GM18867 (cell line): ENCODE measurements around the gene GALNT9.

ENCODE experiments used
- ATAC-seq: cut with Tn5 transposase; IDR thresholded peaks from one replicate; pipeline ENCODE4 v1.9.1; 2021; ENCODE audit warnings: mild to moderate bottlenecking, moderate library complexity; ENCODE audit not compliant: unreplicated experiment

GALNT9 gene

DNA sequence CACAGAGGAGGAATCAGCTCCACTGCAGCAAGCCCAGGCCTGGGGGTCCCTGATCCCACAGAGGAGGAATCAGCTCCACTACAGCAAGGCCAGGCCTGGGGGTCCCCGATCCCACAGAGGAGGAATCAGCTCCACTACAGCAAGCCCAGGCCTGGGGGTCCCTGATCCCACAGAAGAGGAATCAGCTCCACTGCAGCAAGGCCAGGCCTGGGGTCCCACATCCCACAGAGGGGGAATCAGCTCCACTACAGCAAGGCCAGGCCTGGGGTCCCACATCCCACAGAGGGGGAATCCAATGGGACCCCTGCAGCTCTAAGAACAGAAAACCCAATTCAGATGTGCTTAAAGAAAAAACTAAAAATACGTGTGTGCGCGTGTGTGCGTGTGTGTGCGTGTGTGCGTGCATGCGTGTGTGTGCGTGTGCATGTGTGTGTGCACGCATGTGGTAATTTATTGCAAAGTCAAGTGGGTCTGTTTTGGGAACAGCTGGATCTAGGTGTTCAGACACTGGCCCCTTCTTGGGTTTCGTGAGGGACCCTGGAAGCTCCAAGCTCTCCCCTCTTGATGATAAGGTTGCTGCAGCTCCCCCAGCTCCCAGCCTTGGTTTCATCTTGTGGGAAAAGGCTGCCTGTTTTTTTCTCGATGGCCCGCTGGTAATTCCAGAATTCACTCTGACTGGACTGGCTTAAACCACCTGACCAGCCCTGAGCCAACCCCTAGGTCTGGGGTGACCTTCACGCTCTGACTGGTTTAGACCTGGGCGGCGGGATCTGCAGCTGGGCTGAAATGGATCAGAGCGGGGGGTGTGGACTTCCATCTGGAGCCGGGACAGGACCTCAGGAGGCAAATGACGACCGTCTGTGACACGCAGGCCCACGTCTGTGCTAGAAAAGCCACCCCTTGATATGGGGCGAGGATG lies 47.1 kb downstream of the GALNT9 start:
- ATAC-seq = no peak

DNA sequence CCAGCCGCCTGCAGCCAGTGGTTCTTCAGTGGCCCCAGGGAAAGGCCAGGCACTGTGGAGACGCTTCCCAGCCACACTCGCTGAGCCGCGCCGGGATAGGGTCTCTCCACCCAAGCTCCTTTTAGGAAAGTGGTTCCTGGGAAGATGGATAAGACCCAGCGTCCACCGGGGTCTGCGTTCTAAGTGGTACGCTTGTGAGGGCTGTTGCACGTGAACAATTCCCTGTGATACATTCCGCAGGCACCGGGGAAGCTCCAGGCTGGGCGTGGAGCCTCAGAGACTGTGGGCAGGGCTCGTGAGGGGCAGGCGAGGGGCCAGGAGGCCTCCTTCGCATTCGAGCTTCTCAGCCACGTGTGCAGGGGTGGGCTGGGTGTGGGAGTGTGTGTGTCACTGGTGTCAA lies 48.4 kb downstream of the GALNT9 start:
- ATAC-seq = no peak

DNA sequence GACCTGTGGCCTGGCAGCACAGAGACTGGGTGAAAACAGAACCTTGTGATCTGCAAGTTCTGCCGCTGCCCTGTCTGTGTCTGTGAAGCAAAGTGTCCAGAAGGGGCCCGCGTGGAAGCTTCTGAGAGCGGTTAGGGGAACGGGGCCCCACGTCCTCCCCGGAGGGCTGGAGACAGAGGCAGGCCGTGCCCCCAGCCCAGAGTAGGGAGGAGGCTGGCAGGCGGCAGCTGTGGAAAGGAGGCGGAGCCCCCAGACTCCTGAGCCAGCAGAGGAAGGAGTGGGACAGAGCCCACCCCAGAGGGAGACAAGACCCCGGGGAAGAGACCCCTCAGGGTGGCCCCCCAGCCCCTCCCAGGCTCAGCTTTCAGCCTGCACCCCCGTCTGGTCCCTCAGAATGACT lies 49.0 kb downstream of the GALNT9 start:
- ATAC-seq = no peak

DNA sequence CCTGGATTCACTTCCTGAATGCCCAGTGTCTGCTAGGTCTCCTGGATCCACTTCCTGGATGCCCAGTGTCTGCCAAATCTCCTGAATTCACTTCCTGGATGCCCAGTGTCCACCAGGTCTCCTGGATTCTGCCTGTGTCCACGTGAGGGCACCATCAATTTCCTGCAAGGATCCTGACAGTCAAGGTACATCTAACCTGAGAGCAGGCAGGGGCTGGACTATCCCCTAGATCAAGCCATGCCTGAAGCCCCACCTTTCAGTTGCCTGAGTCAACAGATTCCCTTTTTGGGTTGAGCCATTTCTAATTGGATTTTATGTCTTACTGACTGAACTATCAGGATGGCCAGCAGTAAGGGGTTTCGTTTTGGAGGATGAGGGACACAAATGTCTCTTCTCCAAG lies 49.5 kb downstream of the GALNT9 start:
- ATAC-seq = no peak

DNA sequence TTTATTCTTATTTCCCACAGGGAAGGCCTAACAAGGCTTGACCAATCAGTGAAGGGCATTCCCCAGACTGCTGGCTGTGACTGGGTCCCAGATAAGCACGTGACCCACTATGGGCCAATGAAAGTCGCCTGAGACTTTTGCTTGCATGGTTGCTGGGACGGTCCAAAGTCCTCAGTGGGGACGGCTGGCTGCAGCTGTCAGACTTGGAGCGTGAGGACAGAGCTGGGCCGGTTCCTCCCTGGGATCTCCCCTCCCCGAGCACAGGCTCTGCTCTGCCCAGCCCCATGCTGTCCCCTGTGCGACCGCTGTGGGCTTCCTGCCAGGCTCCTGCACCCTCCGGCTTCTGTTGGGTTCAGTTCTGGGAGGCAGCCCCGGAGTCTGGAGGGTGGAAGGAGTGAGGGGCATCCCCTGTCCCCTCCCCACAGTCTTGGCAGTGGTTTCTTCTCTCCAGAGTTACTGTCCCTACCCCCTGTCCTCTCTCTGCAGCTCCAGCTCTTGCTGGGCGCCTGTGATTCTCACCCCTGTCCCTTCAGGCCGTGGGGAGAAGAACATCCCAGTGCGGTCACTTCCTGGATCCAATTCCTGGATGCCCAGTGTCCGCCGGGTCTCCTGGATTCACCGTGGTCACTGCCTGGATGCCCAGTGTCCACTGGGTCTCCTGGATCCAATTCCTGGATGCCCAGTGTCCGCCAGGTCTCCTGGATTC lies 50.1 kb downstream of the GALNT9 start:
- ATAC-seq = no peak

DNA sequence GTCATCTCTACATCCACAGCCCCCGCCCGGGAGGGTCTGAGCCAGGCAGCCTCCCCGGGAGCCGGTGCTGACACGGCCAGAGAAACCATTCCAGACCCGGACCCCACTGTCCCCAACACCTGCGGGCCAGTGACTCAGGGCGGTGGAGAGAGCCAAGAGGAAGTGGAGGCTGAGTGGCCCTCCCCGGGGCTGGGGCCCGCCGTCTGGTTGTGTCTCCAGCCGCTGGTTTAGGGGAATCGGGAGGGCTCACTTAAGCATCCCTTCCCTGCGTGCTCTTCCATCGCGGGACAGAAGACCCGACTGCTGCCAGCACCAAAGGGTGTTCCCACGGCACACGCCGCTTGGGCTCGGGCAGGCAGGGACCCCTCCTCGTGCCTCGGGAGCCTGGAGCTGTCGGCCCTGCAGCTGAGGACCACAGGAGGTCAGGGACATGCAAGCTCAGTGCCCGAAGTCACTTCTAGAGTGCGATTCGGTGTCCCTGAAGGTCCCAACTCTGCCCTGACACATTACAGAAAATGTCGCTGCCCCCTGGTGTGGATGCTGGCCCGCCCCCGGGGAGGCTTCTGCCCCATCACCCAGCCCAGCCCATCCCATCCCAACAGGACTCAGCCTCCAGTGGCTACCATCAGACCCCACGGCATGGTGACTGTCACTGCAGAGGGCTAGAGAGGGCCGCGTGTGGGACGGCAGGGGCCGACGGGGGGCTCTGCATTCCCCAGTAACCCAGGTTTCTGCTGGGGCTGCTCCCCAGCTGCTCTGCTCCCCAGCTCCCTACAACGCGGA lies 50.8 kb downstream of the GALNT9 start:
- ATAC-seq = no peak

DNA sequence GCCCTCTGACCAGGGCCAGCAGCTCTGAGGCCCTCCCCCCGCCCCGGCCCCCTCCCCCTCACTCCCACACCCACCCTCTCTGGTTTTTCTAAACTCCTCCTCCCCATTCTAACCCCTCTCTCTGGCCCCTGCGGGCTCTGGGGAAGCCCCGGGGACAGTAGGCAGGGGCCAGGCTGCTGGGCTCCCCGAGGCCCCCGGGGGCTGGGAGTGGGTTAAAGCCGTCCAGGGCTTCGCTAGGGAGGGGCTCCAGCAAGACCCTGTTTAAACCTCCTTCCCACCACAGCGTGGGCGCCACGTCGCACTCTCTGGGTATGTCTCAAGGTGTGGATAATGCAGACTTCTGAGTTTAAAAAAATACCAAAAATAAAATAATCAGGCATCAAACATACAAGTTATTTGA lies 51.4 kb downstream of the GALNT9 start:
- ATAC-seq = no peak

DNA sequence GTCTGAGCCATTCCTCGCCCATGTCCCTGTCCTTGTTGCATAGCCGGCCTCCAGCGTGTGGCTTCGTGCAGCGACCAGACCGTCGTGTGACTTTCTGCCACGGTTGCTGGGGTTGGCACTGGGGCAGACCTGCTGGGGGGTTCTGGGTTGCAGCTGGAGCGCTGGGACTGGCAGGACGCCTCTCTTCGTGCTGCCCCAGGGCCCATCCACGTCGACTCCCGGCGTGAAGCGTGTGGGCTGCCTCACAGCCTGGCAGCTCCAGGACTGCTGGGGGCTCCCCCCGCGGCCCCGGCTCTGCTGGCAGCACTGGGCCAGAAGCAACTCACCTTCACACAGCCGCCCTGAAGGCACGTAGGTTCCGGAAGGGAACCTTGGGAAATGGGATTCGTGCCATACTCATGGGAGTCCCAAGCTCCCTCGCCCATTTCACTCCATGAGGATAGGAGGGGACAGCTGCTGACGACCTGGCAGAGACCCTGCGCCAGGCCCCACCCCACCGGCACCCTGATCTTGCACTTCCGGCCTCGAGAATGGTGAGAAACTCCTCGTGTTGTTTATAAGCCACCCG lies 51.9 kb downstream of the GALNT9 start:
- no peak for ATAC-seq

DNA sequence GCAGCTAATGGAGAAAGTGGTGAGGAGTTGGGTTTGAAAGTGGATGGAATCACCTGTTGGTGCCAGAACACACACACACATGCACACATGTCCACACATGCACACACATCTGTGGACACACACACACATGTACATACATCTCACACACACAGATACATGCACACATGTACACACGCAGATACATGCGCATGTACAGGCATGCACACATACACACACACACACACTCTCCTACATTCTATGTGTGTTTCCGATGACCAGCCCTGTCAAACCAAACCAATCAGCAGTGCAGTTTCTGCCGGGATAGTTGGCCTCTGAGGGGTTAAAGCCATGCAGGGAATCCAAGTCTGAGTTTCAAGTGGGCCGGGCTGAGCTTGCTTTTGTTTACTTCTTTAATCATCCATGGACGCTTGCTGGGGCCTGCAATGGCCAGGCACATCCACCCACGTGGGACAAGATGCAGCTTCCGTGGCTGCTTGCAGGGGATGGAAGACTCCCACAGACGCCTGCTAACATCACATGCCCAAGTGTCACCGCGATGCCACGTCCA lies 52.5 kb downstream of the GALNT9 start:
- no peak for ATAC-seq

DNA sequence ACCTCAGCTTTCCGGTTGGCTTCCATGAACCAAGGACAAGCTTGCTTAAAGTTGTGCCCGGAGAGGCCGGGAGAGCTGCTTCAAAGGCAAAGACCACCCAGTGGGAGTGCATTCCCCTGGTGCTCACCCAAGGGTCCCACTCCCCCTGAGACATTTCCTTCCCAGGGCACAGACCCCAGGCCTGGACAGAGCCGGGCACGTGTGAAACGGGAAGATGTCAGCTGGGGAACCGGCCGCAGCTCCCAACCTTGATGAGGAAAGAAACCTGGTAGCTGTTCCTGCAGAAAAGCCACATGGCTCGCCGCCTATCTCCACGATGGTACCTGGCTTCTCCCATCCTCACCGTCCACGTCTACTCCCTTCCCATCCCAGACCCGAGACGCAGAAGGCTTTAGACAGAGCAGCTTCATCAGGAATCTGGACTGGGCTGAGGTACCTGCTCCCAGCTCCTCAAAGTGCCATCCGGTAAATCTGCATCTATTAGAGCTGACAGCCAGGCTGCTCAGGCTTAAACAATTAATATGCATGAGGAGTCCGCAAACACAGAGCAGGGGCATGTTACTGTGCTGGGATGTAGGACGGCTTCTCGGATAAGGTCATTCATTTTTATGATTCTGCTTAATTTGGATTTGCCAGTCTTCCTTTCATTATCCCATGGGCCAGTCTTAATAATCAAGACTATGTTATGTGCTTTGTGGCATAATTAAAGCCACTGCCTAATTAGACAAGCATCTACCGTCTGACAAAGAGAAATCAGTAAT lies 53.1 kb downstream of the GALNT9 start:
- ATAC-seq = no peak

DNA sequence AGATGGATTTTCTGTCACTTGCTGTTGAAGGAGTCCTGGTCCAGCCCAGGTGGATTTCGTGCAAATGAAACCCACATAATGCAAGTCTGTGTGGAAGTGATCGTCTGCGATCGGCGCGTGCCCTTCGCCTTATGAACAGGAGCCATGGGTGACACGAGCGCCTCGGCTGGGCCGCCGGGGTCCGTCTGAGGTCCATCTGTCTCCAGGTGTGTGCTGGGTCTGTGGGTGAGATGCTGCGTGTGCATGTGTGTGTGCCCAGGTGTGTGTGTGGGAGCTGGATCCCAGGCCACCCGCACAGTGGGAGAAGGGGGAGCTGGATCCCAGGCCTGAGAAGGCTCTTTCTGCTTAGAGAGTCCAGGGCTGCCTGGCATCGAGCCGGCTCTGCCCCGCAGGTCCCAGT lies 53.8 kb downstream of the GALNT9 start:
- ATAC-seq = no peak

DNA sequence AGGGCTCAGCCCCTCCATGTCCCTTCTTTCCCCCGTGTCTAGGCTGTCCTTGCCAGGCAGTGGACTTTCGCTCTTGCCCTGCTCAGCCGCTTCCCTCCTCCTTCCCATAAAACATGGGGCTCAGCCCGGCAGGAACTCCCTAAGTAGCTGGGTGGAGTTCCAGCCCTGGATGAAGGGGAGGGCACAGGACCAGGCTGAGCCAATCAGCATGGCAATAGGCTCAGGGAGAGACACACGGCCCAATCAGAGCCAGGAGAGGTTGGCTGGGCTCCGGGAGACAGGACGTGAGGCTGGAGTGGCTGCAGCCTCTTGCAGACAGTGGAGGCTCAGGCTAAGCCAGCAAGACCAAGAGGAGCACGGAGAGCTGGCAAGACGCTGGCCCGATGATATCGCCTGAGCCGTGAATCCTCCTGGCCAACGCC lies 54.3 kb downstream of the GALNT9 start:
- no peak for ATAC-seq

DNA sequence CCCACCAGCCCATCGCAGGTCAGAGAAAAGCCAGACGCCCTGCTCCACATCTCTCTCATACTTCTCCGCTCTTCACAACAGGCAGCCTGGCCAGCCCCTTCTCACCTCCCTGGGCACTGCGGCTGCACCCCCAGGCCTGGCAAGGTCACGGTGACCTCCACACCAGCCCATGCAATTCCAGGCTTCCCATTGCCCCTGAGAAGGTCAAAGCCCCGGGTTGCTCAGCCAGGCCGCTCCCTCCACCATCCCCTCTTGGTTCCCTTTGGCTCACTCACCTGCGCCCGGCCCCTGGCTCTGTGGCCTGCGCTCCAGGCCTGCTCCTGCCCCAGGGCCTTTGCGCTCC lies 55.4 kb downstream of the GALNT9 start:
- ATAC-seq = no peak

DNA sequence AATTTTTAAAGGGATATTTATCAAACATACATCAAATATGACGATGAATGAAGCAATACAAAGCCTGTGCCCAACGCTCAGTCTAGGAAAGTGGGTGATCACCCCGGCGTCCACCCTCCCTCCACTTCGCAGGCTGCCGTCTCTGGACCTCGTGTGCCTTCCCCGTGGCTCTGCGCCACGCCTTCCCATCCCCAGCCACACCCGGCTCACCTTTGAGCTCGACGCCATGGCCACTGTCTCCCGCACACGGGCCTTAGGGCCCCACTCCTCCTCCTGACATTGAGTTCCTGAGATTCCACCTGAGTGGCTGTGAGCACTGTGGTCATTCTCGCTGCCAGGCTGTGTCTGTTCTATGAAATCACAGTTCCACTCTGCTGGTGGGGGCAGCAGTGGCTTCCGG lies 56.7 kb downstream of the GALNT9 start:
- no peak for ATAC-seq

DNA sequence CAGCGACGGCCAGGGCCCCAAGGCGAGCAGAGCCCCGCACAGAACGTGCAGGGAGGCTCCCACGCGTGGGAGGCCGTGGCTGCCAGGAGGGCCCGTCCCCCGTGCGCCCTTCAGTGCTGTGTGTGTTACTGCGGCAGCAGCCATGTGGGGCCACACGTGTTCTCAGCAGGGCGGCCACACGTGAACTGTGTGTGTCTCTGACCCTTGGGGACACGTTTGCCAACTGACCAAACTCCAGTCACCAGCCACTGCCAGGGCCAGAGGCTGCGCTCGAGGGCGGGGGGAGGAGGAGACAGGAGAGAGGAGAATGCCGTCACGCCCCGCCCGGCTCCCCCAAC lies 57.7 kb downstream of the GALNT9 start:
- ATAC-seq = no peak

DNA sequence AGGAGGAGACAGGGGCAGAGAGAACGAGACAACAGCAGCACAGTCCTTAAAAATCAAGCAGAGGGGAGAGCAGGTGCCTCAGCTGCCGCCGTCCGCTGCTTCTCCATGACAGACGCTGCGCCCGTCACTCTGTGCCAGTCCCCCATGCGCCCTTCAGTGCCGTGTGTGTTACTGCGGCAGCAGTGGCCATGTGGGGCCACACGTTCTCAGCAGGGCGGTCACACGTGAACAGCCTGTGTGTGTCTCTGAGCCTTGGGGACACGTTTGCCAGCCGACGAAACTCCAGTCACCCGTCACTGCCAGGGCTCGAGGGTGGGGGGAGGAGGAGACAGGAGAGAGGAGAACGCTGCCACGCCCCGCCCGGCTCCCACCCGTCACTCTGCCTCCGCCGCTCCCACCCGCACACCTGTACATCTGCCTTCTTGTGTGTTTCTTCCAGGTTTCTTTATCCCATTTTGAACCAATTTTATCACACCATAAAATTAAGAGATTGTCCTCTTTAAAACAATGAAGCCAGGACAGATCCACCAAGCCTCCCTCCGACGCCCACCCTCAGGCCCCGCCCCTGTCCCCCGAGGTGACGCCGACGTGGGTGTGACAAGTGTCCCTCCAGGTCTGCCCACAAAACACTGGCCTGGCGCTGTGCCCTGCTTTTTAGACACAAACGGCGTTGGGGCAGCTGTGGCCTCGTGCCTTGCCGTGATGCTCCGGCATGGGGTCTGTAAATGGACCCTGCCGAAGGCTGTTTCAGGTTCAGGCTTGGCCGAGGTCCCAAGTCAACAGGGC lies 58.2 kb downstream of the GALNT9 start:
- ATAC-seq = no peak

DNA sequence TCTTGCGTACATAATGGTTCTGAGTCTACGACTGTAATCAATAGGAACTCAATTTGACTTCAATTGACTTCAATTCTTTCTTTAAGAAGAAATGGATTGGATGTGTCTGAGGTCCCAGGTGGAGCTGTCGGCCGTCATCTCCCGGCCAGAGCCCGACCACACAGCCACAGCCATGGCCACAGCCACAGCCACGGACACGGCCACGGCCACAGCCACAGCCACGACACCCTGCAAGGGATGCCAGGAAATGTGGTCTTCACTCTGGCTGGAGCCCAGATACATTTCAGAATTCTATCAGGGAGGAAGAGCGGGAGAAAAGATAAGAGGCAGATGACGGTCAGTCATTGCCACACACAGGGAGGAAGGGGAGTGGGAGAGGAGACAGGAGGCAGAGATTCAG lies 58.9 kb downstream of the GALNT9 start:
- no peak for ATAC-seq

DNA sequence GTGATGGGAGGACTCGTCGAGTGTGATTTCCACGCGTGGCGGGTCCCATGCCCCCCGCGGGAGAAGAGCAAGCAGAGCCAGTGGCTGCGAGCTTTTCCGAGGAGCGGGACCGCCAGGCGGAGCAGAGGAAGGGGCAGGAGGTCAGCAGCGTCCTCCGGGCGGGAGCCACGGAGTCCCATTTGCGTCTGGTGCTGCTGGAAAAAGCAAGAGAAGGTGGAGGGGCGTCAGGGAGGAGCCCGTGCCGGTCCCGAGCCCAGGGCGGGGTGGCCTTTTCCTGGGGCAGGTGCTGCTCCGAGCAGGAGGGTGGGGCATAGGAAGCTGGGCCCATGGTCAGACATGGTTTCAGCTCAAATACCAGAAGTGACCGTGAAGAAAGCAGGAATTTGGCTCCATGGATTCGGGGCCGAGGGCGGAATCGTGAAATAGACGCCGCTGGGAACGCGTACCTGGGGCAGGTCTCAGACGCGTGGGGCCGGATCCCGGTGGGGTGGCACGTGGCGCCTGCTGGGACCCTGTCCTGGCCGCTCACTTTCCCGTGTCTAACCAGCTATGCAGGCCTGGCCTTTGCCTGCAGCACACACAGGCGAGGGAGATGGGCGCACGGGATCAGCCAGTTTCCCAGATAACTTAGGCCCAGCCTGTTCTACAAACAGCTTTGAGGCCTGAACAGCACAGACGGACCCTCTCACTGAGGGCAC lies 60.0 kb downstream of the GALNT9 start:
- no peak for ATAC-seq

DNA sequence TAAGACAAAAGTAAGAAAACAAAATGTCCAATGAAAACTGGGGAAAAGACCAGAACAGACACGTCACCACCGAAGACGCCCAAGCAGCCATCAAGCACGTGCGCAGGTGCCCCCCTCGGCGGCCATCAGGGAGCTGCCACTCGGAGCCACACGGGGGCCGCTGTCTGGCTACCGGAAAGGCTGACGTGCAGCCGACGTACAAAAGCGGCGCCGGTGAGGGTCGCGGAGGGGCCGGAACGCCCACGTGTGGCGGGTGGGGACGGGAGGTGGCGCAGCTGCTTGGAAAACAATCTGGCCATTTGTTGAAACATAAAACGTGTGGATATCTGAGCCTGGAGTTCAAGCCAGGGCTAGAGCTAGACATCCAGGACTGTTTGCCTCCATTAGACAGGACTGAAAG lies 60.7 kb downstream of the GALNT9 start:
- no peak for ATAC-seq
